Measurements from ENCODE around the gene DCLRE1C.
A peak's percentile ranks its signal among the peaks of the same experiment; 100 is the strongest.
"Not testable (repeated sequence)": the region's sequence is repeated elsewhere in the genome, so short reads cannot be mapped to it uniquely, and the experiment has no call there.

The DCLRE1C gene

DNA sequence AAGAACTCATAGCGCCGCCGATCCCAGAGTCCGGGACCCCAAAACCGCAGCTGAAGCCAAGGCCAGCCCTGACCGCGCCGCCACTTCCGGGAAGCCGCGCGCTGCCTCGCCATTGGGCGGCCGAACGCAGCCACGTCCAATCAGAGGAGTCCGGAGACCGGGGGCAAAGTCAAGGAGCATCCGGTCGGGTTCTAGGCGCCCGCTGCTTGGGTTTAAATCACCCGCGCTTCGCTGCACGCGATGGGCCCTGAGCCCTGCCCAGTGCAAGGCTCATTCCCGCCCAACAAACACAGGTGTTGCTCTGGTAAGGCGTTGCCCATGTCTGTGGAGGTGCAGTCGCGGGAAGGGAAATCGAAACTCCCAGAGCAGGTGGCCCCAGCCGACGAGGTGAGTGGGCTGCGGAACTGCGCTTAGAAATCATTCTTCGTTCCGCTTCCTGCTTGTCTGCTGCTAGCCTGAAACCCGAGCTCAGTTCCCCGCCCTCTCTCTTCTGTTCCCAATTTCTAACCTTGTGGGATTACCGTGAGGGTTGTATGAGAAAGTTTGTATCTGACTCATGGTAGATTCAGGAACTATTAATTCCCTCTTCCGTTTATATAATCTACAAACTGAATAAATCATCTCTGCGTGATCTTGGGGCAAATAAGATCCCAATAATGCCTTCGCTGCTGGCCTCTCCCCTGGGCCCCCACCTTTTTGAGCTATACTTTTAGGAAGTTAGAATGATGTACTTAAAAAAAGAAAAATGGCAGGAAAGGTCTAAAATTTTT is at the start of gene DCLRE1C:
Gene DCLRE1C (minus strand): TSS at position 96 of the 770 bp plus-strand sequence. CDS start 86 bp downstream, at position 10.
- DNase-seq, result peak; percentile 94

DNA sequence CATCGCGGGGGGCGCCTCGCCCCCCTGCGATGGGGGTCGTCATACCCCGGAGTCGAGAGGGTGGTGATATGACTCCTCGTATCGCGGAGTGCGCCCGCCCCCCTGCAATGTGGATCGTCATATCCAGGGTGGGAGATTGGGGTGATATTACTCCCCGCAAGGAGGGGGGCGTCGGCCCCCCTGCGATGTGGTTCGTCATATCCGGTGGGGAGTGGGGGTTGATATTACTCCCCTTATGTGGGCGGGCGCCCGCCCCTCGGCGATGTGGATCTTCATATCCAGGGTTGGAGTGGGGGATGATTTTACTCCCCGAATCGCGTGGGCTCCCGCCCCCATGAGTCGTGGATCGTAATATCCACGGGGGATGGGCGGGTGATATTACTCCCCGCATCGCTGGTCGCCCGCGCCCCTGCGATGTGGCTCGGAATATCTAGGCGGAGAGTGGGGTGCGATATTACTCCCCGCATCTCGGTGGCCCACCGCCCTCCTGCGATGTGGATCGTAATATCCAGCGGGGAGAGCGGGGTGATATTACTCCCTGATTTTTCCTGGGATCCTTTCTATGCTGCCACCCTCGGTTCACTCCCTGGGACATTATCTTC is 42.2 kb upstream of the DCLRE1C start:
- no peak for DNase-seq

DNA sequence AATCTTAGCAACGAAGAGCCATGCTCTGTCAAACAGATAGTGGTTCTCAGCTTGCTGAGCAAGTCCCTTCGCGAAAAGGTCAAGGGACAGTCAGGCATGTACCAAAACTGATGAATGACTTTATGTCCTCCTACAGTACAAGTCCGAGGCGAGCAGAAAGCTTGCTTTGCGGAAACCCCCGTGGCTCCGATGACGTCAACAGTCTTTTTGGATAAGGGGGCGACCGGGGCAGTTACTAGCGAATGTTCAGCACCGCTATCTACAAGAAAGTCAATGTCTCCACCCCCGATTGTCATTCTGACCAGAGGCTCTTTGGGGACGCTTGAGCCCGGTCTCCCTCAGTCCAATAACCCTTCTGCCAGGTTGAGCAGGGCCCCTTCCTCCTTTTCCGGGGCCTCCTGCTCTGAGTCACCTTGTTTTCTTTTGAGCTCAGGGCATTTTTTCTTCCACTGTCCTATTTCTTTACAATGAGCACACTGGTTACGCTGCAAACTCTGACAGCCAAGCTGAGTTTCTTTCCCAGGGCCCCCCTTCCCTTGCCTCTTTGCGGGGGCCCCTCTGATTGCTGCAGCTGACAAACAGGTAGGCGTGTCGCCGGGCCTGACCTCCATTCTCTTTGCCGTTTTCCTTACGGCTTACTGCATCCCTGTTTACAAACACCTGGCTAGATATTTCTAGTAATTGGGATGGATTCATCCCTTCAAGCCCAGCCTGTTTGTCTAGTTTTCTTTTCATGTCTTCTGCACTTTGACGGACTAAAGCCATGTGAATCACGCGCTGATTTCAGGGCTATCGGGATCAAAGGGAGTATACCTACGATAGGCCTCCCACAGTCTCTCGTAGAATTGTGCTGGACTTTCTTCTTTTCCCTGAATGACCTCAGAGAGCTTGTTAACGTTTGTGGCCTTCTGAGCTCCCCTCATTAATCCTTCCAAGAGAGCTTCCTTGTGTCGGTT is 39.9 kb upstream of the DCLRE1C start:
- not testable (repeated sequence) for DNase-seq

DNA sequence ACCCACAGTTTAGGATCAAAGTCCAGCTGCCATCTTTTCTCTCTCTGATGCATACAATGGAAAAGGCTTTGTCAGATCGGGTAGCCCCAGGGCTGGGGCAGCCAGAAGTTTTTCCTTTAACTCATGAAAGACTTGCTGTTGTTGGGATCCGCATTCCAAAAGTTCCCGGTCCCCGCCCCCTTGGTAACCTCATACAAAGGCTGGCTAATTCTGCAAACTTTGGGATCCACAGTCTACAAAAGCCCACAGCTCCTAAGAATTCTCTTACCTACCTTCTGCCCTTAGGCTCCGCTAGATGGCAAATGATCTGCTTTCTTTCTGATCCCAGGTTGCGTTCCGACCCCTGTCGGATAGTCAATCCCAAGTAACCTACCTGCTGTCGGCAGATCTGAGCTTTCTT is 38.4 kb upstream of the DCLRE1C start:
- DNase-seq, result not testable (repeated sequence)

DNA sequence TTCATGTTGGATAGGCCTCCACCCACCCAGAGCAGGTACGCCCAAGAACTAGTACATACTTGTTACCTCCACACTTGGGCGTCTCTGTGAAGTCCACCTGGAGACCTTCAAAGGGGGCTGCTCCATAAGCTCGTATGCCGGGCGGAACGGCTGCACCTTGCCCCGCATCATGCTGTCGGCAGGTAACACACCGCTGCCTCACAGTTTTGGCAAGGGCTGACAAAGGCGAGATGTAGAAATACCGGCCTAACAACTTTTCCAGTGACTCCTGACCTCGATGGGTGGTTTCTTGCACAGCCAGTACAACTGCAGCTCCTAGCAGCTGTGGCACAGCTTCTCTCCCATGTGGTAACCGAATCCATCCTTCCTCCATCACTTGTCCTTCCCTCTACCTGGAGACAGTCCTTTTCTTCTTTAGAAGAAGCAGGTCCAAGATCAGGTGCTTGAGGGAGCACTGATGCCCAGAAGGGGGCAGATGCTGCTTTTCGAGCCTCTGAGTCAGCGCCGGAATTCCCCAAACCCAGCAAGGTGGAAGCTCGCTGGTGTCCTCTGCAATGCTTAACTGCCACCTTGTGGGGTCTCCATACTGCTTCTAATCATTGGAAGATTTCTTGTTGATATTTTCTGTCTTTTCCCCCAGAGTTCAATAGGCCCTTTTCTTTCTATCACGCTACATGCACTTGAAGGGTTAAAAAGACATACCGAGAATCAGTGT is 37.3 kb upstream of the DCLRE1C start:
- peak; percentile 74 for DNase-seq

DNA sequence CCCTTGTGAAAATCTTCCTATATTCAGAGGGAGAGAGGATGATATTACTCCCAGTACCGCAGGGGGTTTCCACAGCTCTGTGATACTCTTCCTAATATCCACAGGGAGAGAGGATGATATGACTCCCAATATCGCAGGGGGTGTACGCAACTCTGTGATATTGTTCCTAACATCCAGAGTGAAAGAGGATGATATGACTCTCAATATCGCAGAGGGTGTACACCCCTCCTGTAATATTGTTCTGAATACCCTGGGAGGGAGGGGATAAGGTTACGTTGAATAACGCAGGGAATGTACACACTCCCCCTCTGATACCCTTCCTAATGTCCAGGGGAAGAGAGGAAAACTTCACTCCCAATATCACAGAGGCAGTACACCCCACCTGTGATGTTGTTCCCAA is 35.7 kb upstream of the DCLRE1C start:
- not testable (repeated sequence) for DNase-seq

DNA sequence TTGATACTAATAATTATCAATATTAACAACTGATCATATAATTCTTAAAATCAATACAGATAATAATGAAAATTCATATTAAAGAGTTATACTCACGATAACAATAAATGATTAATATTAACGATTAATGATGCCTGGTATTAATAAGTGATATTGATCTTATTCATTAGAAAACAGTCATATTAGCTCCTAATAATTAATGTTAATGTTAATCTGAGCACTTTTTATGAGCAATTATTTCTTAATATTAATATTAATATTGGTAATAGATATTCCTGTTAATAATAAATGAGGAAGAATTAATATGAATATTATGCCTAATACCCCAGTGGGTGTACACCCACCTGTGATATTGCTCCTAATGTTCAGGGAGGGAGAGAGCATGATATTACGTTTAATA is 28.8 kb upstream of the DCLRE1C start:
- no peak for DNase-seq

DNA sequence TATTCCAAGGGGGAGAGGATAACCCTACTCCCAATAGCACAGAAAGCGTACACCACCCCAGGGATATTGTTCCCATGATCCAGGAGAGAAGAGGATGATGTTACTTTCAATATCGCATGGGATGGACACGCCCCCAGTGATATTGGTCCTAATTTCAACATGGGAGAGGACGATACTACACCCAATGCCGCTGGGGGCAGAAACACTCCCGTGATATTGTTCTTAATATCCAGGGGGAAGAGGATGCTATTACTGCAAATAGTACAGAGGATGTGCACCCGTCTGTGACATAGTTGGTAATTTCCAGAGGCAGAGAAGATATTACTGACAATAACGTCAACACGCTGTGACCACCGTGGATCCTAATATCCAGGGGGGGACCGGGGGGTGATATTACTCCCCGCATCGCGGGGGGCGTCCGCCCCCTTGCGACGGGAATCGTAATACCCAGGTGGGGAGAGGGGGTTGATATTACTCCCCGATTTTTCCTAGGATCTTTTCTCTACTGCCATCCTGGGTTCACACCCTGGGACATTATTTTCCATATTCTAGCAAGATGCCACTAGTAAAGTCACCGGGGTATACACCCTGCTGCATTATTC is 21.9 kb upstream of the DCLRE1C start:
- DNase-seq, result no peak

DNA sequence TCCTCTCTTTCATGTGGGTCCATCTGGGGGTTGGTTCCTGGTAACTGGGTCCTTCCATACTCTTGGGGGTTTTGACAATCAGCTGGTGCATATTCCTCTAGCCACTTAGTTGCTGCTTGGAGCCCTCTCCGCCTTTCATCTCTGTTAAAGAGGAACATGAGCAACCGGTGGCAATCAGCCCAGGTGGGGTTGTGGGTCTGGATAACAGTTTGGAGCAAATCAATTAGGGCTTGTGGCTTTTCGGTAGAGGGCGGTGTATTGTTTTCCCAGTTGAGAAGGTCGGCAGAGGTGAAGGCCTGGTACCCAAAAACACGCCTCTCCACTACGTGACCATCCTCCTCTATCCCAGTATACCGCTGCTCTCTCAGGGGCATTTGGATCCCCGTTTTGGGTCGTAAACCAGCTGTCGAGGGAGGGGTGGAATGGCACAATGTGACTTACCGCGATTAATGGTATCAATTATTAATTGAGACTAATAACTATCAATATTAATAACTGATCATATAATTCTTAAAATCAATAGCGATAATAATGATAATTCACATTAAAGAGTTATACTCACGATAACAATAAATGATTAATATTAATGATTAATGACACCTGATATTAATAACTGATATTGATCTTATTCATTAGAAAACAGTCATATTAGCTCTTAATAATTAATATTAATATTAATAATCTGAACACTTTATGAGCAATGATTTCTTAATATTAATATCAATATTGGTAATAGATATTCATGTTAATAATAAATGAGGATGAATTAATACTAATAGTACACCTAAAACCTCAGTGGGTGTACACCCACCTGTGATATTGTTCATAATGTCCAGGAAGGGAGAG is 20.5 kb upstream of the DCLRE1C start:
- DNase-seq, result not testable (repeated sequence)

DNA sequence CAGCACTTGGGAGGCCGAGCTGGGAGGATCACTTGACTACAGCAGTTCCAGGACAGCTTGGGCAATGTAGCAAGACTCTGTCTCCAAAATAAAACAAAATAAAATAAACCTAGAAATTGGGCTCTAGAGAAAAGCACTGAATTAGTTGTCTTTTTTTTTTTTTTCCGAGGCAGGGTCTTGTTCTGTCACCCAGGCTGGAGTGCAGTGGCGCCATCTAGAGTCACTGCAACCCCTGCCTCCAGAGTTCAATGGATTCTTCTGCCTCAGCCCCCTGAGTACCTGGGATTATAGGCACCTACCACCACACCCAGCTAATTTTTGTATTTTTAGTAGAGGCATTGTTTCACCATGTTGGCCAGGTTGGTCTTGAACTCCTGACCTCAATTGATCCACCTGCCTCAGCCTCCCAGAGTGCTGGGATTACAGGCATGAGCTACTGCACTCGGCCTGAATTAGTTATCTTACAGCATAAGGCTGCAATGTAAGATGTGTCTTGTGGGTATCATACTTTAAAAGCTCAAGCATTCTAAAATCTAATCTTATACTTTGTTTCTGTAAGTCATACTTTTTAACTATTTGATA is 18.1 kb upstream of the DCLRE1C start:
- DNase-seq, result peak; percentile 75

DNA sequence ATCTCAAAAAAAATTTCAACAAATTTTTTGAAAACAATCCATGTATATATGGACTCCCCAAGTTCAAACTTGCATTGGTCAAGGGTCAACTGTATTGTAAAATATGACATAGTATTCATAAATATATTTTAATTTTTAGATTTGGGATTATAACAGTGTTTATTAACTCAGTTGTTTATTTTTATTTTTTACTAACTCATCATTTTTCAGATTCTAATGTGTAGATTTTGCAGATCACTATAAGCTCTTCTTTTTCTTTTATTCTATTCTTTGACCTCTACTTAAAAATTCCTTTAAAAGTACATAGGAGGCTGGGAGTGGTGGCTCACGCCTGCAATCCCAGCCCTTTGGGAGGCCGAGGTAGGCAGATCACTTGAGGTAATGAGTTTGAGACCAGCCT is 14.0 kb upstream of the DCLRE1C start:
- no peak for DNase-seq

DNA sequence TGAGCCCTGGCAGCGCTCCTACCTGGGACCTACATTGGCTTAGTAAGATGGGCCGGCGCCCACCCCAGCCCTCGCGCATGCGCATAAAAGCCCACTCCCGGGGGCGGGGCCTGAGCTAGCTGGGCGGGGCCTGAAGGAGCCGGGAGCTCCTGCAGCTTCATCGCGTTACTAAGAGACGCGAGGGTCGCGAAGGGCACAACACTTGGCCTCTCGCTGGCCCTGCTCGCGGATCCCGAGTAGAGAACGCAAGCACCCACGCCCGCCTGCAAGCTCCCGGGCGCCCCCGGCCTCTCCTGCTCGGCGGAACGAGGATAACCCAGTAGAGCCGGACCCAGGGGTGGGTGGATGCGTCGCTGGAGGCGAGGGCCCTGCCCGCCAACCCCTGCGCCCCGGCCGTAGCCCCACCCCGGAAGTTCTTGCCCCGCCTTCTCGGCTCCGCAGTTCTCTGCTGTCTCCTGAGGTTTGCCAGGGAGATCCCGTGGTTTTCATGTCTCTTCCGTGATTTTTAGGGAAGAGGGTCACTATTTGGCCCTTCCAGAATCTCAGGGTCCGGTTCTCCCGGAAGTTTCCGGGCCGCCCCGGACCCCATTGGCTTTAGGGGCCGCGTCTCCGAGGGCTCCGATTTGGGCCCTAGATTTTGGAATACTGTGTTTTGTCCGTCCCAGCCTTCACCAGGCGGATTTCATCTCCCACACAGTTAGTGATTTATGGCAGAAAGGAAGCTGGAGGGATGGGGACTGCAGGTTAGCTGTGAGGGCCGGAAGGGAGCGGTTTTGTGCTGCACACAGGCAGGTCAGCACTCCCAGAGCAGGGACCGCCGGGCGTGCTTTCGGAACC is 5.5 kb upstream of the DCLRE1C start, which contains the start of gene MEIG1:
Gene MEIG1 (plus strand): TSS at position 168 of the 837 bp plus-strand sequence. CDS start 7,081 bp downstream, outside the sequence.
- peak; percentile 100 for DNase-seq

DNA sequence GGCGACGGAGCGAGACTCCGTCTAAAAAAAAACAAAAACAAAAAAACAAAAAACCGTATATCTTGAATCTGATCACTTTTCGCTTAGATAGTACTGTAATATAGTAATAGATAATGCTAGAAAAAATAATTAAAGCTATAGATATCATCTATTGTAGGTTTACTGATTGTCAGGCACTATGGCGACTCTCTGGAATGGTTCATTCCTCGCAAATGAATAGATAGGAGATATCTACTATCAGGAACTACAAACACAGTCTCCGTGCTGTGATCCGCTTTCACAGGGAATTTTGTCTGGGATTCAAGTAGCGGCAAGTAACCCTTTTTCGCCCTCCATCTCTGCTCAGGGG is 5.0 kb upstream of the DCLRE1C start:
- no peak for DNase-seq

DNA sequence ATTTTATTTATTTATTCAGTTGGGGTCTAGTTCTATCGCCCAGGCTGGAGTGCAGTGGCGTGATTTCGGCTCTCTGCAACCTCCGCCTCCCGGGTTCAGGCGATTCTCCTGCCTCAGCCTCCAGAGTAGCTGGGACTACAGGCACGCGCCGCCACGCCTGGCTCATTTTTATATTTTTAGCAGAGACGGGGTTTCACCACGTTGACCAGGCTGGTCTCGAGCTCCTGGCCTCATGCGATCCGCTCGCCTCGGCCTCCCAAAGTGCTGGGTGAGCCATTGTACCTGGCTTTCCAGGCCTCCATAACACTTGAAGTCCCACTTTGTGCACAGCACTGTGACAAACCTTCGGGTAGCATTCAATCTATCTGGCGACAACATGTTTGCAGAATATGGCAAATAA is 1.0 kb upstream of the DCLRE1C start:
- DNase-seq, result no peak

DNA sequence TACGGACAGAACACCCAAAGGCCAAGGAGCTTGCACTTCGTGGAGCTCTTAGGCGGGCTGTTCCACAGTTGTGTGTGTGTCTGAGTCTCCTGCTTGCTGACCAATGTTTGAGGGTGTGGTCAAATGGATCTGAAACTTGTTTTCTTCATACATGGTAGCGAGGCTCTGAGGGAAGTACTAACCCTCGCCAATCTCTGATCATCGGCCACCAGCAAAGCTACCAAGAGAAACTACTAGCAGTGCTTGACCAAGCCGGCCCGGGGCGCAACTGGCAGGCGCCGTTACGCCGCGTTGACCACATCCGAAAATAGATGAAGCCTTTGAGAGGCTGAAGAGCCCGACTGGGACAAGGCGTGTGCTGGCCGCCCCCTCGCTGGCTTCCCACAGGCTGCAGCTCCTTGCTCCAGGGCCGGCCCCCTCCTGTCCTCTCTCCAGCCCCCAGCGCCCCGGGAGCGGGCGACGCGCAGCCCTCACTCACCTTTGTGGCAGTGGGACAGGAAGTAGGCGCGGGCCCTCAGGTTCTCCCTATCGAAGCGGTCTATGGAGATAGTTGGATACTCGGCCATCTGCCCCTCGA is 384 bp downstream of the DCLRE1C start:
- DNase-seq, result no peak

DNA sequence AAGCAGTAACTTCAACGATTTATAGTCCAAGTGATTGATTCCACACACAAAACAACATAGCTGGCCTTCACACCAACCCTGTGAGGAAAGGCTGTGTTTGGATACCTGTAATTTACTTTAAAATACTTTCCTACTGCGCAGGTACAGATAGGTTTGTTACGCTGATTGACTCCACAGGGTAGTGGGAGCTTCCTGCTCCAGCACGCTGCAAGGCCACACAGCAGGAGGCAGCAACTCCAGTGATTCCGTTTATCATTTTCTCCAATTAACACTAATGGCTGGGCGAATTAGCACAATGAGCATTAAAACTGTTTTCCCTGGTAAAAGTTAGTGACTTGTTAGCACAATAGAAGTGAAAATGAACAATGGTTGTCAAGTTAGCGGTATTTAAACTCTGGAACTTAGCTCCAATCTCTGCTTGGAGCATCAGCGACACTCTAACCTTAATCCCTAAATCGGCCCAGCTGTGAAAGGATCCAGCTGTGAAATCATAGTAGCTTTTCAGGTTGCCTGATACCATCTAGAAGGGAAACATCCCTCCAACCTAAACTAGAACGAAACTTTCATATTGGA is 959 bp downstream of the DCLRE1C start:
- no peak for DNase-seq

DNA sequence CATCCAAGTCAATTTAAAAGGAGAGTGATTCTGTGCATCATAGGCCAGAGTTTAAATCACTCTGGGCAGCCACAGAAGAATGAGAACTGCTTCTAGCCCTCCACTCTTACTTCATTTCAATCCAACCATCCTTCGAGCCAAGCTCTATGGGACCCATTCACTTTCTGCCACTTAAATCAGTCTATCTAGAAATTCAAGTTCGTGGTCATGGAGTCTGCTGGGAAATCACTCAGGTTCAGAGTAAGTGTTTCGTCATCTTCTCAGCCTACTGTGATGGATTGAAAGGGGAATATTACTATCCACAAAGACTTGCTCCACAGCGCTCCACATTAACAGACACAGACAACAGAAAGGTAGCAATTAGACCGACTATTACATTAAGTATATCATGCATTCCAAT is 4.6 kb downstream of the DCLRE1C start:
- no peak for DNase-seq

DNA sequence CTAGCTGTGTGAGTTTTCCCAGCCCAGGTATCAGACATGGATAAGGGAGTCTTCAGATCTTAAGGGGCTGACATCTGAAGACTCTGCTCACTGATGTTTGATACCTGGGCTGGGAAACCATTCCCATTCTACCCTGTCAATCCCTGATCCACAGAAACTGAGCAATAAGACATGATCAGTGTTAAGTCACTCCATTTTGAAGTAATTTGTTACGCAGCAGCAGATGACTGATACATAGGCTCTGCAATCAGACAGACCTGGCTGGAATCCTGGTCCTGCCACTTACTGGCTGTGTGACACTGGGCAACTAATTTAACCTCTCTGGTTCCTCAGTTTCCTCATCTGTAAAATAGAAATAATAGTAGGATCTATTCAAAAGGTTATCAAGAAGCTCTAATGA is 6.6 kb downstream of the DCLRE1C start:
- no peak for DNase-seq

DNA sequence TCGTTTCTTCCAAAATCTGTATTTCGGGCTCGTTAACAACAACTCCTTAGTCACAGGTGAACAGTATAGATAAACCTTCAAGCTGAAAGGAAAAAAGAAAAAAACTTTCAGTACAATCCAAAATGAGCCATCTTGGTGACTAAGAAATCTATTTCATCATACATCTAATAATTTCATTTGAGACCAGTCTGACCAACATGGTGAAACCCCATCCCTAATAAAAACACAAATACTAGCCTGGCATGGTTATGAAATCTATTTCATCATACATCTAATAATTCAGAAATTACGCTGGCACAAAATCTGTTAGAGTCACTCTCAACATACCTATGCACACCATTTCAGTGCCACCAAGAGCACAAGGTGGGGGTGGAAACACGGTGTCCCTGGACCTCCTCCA is 8.8 kb downstream of the DCLRE1C start:
- no peak for DNase-seq
